ACHN (cell line): Measurements from ENCODE around the gene SKIC8.

Experiments used
- DNase-seq: peaks from one replicate; pipeline ENCODE4 v3.0.0-alpha.2; 2015
- in situ Hi-C: cut with HindIII; loops from 2 replicates; pipeline ENCODE4 v1.10.0; 2017; ENCODE audit warnings: low sequenced_read_pairs, low pct_ligation_motif_present, low pct_unique_long_range_greater_than_20kb

The SKIC8 gene

GRCh38 chr15:78322724-78323521, 23.5 kb upstream of the SKIC8 start:
- in situ Hi-C loops, result no loop called here
- no peak for DNase-seq

- DNase-seq, result no peak
- in situ Hi-C loops, result no loop called here
Observed at GRCh38 chr15:78322243-78322642, 22.8 kb upstream of the SKIC8 start.

DNA sequence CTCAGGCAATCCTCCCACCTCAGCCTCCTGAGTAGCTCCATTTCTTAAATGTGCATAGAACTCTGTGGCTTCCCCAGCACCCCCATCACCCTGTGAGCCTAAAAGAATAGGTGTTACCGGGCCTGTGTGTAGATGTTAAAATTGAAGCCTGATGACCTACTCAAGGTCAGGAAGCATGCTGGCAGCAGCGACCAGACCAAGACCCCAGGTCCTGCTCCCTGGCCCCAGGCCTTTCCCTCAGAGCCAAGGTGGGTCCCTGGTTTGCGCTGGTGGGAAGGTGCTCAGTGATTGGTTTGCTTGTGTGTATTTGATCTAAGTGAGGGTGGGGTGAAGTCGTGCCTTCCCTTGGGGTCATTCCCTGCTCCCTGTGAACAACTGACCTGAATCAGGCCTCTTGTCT, 22.4 kb upstream of the SKIC8 start:
- in situ Hi-C loops, result no loop called here
- DNase-seq, result no peak

- DNase-seq, result no peak
- in situ Hi-C loops, result no loop called here
Observed at GRCh38 chr15:78321041-78321570, 21.7 kb upstream of the SKIC8 start.

DNA sequence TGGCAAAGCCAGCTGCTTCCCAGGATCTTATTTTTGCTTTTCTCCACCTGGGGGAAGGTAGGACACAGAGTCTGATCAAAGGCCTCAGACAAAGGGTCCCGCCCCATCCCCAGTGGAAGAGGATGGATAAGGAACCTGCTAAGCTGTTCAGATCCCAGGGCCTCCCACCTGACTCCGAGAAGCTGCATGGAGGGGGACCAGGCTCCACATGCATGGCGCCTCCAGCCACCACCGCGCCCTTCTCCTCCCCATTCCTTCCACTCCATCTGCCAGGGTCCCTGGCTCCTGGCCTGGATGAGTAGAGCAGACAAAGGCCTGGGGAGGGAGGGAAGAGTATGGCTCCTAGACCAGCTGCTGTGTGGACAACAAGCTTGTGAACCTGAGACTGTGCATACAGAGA, 20.8 kb upstream of the SKIC8 start:
- in situ Hi-C loops, result no loop called here
- DNase-seq, result no peak

GRCh38 chr15:78319588-78319987, 20.2 kb upstream of the SKIC8 start:
- DNase-seq, result no peak
- in situ Hi-C loops, result no loop called here

- in situ Hi-C loops, result no loop called here
- no peak for DNase-seq
Observed at GRCh38 chr15:78317145-78317836, 17.9 kb upstream of the SKIC8 start.

DNA sequence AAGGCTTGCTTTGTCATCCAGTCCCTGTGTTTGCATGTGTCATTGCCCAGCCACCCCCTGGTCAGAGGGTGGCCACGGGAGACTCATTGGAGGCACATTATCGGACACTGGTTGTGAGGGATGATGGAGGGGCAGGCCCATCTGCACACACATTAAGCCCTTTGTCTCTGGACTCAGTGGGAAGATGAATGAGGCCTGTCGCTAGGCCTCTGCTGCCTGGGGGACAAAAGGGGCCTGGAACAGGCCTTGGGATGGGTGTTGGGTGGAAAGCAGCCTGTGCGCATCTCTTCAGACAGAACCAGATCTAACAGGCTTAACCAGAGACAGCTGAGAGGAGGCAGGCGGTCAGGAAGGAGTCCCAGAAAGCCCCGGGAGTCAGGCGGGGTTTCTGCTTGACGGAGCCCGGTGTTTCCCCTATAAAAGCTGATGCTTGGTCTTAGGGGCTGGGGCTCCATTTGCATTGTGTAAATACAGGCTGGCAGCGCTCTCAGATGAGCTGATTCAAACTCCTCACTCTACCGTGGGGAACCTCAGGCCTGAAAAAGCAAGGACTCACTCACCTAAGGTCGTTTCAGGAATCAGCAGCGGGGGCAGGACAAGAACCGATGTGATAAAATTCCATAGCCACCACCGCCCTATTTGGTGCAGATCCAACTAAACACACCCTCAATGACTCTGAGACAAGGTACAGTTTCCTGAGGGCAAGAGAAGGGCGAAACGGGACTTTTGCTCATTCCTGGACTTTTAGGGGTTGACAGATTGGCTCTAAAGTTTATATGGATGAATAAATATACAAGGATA, 17.1 kb upstream of the SKIC8 start:
- in situ Hi-C loops, result no loop called here
- no peak for DNase-seq

GRCh38 chr15:78315686-78316282, 16.4 kb upstream of the SKIC8 start:
- in situ Hi-C loops, result no loop called here
- DNase-seq, result no peak

DNA sequence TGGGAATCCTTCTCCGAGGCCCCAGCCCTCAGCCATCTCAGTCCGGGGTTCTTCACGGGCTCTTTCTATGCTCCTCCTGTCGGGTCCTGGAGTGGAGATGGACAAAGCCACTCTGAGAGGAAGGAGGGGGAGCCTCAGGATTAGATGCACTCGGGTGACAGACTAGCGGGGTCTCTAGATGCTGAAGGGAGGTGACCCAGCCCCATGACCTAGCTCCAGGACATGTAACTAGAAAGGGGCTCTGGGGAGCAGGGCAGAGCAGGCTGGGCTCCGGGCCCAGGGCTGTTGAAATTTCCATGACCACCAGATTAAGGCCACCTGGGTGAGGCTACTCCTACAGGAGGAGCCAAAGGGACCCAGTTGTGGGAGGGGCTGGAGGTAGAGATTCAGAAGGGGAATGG, 14.8 kb upstream of the SKIC8 start:
- DNase-seq, result no peak
- in situ Hi-C loops, result no loop called here

- in situ Hi-C loops, result no loop called here
- DNase-seq, result no peak
Observed at GRCh38 chr15:78313383-78313782, 14.0 kb upstream of the SKIC8 start.

GRCh38 chr15:78312957-78313356, 13.5 kb upstream of the SKIC8 start:
- in situ Hi-C loops, result no loop called here
- DNase-seq, result no peak

- in situ Hi-C loops, result no loop called here
- no peak for DNase-seq
Observed at GRCh38 chr15:78312536-78312935, 13.1 kb upstream of the SKIC8 start.

DNA sequence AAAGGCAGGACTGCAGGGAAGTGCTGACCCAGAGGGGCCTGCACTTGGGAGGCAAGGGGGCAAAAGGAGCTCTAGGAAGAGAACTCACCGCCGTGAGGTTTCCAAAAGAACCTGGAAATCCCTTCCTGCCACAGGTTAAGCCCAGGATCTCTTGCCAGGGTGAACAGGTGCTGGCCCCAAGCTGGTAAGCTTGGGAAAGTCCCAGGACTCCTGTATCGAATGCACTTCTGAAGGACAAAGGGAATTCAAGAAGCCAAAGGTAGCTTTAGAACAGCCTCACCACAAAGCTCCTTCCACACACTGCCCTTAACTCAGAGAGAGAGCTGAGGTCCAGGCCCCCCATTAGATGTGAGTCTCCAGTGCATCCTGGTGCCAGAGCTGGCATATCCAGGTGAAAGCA, 11.9 kb upstream of the SKIC8 start:
- in situ Hi-C loops, result no loop called here
- no peak for DNase-seq

GRCh38 chr15:78308422-78309032, 9.1 kb upstream of the SKIC8 start:
- in situ Hi-C loops, result no loop called here
- DNase-seq, result peak; percentile 63

DNA sequence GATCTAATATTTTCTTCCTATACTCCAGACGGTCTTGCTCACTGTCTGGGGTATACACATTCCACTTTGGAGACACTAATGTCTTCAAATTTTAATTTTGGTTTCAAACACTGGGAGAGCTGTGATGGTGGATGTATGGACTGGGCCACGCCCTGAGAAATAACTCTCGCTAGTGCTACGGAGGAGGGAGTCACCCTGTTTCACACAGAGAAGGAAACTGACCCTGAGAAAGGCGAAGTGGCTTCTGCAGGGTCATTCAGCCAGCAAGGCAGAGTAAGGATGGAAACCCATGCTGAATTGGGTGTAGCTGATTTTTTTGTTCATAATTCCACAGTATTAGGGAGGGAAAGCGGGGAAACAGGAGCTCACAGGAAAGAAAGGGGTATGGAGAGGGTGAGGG, 8.6 kb upstream of the SKIC8 start:
- no peak for DNase-seq

DNA sequence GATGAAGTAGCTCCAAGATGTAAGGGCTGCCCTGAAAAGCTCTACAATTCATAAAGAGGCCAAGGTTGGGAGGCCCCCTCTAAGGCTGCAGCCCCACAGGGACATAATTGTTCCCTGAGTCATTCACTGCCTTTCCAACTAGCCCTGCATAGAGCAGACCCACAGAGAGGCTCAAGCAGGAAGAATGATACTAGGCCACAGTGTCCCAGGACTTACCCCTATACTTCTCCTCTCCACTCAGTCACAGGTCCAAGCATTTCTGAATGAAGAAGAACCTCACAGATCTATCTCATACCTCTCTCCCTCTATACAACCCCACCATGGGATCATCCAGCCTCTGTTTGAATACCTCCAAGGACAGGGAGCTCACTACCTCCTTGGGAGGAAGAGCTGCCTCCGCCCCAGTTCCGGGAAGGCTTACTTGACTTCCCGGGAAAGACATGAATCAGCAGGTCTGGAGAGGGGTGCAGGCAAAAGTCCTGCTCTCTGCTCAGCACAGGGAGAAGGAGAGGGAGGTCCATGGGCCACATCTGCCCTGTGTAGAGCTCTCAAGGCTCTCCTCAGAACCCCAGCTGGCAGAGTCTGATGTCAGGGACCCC, 6.9 kb upstream of the SKIC8 start:
- in situ Hi-C loops, result no loop called here
- DNase-seq, result peak; percentile 62

More for the DNA sequence above, 8.6 kb upstream of the SKIC8 start:
- in situ Hi-C loops, result no loop called here
